HG03439 (cell line): ENCODE data around the gene SCARB1.
"Not testable (repeated sequence)": the region's sequence is repeated elsewhere in the genome, so short reads cannot be mapped to it uniquely, and the experiment has no call there.

ENCODE experiments used
- ATAC-seq: cut with Tn5 transposase; IDR thresholded peaks from one replicate; pipeline ENCODE4 v1.9.1; 2021; ENCODE audit warnings: mild to moderate bottlenecking, moderate library complexity; ENCODE audit not compliant: unreplicated experiment

SCARB1 gene

DNA sequence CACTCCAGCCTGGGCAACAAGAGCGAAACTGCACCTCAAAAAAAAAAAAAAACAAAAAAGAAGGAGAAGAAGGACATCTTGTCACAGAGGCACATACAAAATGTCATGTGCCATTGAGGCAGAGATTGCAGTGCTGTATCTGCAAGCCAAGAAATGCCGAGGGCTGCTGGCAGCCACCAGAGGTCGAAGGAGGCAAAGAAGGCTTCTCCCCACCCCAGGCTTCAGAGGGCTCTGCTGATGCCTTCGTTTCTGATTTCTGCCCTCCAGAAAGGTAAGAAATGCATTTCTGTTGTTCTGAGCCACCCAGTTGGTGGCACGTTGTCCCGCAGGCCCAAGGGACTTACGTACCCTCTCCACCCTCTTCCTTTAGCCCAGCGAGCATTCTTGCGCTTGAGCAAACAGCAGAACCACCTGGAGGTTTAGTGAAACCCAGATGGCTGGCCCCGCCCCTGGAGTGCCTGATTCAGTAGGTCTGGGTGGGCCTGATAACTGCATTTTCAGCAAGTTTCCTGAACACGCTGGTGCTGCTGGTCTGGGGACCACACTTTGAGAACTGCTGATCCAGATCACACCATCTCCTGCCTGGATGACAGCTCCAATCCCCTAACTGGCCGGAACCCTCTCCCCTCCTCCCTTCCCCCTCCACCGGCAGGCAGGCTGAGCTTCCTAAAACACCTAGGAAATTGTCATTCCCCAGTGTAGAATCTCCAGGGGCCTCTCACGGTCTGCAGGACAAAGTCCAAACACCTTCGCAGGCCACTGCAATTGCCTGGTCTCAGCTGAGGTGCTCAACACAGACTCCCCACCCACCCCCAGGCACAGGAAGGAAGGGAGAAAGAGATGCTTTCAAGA lies 21.1 kb upstream of the SCARB1 start:
- ATAC-seq = peak; percentile 73

DNA sequence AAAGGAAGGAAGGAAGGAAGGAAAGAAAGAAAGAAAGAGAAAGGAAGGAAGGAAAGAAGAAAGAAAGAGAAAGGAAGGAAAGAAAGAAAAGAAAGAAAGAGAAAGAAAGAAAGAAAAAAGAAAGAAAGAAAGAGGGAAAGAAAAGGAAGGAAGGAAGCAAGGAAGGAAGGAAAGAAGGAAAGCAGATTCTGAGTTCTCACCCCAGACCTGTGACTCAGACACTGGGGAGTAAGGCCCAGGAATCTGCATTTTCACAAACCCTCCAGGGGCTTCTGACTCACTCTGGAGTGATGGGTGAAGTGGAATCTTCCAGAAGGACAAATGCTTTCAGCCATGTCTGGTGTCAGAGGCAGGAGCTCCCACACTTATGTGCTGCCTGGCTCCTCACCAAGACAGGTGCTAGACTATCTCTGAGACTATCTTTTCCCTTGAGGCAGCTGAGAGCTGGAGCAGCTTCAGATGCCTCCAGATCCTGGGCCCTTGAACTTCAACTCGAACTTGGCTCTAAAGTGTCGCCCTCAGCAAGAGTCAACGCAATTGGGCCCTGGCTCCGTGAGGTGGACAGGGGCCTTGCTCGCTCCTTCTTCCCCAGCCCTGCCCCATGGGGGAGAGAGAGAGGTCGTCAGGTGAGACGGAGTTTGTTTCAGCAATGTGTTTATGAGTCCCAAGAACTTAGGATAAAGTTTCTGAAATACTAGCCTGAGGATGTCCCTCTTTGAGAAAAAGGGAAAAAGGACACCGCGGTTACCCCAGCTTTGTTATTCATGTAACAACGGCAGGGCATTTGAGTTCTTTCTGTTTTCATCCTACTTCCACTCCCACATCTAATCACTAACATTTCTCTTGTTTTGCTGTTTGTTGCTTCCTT lies 19.8 kb upstream of the SCARB1 start:
- no peak for ATAC-seq

DNA sequence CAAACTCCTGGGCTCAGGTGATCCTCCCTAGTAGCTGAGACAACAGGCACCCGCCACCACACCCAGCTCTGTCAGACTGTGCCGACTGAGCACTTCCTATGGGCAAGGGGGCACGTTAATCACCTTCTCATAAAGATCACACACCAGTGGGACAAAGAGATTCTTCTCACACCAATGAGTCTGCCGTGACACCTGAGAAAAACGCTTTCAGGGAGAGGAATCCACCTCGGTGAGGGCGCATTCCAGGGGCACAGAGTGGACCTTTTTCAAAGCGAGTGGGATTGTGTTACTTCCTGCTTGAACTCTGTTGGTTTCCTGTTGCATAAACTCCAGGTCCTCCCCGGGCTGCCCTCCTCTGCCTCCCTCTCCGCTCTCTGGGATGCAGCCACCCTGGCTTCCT lies 17.5 kb upstream of the SCARB1 start:
- no peak for ATAC-seq

DNA sequence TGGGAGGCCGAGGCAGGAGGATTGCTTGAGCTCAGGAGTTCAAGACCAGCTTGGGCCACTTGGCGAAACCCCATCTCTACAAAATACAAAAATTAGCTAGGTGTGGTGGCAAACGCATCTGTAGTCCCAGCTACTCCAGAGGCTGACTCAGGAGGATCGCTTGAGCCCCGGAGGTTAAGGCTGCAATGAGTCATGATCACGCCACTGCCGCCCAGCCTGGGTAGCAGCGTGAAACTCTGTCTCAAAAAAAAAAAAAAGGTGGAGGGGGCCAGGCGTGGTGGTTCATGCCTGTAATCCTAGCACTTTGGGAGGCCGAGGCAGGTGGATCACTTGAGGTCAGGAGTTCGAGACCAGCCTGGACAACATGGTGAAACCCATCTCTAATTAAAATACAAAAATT lies 16.7 kb upstream of the SCARB1 start:
- not testable (repeated sequence) for ATAC-seq

DNA sequence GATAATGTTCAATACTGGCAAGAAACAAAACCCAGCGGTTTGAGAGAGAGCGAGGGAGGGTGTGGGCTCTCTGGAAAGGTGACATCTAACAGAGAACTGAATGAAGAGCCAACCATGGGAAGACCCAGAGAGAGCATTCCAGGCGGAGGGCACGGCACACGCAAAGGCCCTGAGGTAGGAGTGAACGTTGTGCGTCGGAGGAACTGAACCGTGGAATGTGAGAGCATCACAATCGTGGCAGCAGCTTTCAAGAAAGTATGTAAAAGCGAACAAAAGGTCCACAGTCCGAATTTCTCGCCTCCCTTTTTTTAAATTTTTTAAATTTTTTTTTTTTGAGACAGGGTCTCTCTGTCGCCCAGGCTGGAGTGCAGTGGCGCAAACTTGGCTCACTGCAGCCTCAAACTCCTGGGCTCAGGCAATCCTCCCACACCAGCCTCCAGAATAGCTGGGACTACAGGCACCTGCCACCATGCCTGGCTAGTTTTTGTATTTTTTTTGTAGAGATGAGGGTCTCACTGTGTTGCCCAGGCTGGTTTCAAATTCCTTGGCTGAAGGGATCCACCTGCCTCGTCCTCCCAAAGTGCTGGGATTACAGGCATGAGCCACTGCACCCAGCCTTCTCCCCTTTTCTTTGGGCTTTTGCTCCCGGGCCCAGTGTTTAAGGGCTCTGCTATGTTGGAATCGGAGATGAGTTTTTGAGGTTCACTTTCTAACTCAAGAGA lies 15.3 kb upstream of the SCARB1 start:
- ATAC-seq = no peak

DNA sequence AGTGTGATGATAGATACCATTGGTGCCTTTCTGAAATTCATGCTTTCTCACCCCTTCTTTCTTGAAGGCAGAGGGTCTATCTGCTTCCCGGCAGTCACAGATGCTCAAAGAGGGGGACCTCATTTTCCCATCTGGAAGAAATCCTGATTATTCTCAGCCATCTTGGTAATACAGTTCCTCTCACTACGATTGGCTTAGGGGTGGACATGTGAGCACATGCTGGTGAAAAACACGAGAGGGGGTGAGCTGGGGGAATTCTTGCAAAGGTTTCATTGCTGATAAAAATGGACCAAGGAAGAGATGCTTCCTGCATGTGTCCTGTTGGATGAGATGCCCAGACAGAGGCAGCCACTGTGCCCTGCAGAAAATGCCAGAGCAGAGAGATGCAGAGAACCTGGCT lies 13.8 kb upstream of the SCARB1 start:
- ATAC-seq = no peak

DNA sequence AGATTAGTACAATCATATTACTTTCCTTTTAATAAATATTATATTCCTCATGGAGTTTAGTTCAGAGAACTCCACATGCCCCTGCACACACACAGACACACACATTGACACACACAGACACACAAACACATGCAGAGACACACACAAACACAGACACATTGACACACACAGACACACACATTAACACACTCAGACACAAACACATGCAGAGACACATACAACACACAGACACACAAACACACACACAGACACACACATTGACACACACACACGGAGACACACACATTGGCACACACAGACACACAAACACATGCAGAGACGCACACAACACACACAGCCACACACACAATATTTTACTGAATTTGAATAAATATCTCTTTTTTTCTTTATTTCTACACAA lies 12.5 kb upstream of the SCARB1 start:
- ATAC-seq = no peak

DNA sequence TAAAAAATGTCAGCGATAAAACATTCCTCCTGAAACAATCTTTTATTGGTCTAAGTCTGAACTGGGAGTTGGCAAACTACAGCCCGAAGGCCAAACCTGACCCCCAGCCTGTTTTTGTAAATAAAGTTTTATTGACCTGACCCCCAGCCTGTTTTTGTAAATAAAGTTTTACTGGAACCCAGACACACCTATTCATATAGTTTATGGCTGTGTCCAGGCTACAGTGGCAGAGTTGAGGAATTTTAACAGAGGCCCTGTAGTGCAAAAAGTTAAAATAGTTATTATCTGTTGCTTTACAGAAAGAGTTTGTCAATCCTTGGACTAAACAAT lies 12.1 kb upstream of the SCARB1 start:
- no peak for ATAC-seq

DNA sequence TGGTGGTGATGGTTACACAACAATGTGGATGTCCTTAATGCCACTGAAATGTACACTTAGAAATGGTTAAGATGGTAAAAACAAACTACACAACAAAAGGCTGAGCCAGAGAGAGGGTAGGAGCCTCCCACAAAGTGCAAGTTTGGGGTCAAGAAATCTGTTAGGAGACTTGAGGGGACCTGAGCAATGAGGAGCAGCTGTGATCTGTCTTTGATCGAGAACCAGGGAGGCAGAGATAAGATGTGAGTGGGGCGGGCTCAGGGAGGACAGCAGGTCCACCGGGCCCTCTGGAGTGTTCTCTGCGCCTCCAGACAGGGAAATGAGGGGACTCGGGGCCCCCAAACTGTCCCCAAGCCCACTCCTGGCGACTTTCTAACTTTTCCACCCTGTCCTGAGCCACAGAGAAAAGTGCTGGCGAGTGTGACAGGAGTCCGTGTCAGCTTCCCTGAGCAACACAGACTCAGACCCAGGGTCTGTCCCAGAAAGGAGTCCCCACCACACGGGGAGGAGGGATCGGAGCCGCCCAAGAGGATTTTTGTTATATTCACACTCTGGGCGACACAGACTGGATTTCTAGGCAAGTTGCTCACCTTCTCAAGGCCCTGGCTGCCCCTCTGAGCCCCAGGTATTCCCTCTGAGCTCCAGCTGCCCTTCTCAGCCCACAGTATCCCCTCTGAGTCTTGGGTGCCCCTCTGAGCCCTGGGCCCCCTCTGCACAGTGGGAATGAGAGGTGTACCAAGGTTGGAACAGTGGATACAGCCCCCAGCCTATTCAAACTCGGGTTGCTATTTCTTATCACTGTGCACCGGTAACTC lies 11.5 kb upstream of the SCARB1 start:
- ATAC-seq = no peak

DNA sequence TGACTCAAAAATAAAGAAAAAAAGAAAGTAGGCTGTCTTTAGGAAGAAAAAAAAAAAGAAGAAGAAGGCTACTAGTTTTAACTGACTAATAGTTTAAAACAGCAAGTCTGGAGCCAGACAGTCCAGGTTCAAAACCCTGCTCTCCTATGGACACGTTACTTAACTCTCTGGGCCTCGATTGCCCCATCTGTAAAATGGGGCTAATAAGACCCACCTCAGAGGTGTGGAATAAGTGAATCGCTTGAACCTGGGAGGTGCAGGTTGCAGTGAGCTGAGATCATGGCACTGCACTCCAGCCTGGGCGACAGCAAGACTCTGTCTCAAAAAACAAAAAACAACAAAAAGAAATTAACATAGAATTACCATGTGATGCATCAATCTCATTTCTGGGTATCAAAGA lies 10.5 kb upstream of the SCARB1 start:
- ATAC-seq = no peak

DNA sequence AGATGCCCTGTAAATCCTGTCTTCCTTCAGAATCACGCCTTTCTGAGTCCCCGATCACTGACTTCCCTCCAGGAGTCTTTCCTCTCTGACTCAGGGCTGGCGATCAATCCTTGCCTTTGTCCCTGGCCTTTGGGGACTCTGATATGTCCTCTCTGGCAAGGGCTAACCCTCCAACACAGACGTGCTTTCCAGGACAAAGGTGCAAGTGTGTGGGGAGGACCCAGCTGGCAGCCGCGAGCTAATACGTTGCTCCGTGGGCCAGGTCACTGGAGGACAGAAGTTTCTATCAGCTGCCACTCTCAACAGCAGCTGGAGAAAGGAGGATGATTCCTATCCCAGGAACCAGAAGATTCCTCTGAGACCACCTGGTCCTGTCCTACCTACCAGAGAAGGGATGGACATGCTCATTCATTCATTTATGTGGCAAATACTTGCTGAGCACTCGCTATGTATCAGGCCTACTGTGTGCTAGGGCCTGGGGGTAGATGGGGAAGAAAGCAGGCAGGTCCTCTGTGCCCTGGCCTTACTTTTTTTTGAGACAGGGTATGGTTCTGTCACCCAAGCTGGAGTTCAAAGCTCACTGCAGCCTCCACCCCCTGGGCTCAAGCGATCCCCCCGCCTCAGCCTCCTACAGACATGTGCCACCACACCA lies 8.5 kb upstream of the SCARB1 start:
- no peak for ATAC-seq

DNA sequence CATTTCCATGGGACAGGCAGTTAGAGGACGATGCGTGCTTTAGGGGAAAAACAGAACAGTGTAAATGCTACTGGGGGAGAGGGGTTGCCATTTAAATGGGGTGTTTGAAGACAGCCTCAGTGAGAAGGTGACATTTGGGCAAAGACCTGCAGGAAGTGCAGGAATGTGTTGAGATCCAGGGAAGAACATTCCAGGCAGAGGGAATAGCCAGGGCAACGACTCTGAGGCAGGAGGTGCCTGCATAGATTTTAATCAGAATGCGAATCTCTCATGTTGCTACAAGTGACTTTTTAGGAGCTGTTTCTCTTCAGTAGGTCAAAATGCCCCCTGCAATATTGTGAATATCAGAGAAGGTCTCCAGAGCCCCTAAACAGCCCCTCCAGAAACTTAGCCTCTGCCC lies 7.6 kb upstream of the SCARB1 start:
- no peak for ATAC-seq

DNA sequence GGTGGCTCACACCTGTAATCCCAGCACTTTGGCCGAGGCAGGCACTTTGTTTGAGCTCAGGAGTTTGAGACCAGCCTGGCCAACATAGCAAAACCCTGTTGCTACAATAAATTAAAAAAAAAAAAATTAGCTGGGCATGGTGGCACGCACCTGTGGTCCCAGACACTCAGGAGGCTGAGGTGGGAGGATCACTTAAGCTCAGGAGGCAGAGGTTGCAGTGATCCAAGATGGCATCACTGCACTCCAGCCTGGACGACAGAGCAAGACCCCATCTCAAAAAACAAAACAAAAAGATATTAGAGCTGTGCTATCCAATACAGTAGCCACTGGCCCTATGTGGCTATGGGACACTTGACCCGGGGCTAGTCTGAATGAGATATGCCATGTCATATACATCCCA lies 6.9 kb upstream of the SCARB1 start:
- no peak for ATAC-seq

DNA sequence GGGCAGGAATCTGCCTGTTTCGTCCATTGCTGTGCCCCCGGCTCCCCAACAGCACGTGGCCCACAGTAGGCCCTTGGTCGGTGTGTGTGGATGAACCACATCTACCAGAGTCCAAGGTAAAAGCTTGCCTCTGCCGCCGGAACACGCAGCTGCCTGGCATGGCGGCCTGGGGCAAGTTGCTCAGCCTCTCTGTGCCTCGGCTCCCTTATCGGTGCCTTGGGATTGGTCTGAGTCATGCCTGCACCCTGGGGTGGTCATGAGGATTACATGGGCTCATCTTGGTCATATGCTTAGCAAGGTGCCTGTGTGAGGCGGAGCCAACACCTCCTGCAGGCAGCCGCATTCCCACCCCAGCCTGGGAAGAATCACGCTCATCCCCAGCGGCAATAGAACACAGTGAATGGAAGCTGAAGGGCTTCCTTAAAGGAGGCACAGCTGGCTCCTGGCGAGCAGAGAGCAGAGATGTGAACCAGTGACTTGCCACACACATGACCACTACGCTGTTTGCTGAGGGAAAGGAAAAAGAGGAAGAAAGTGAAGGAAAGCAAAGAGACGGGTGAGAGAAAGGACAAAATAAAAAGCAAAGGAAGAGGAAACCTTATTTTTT lies 5.5 kb upstream of the SCARB1 start:
- no peak for ATAC-seq

DNA sequence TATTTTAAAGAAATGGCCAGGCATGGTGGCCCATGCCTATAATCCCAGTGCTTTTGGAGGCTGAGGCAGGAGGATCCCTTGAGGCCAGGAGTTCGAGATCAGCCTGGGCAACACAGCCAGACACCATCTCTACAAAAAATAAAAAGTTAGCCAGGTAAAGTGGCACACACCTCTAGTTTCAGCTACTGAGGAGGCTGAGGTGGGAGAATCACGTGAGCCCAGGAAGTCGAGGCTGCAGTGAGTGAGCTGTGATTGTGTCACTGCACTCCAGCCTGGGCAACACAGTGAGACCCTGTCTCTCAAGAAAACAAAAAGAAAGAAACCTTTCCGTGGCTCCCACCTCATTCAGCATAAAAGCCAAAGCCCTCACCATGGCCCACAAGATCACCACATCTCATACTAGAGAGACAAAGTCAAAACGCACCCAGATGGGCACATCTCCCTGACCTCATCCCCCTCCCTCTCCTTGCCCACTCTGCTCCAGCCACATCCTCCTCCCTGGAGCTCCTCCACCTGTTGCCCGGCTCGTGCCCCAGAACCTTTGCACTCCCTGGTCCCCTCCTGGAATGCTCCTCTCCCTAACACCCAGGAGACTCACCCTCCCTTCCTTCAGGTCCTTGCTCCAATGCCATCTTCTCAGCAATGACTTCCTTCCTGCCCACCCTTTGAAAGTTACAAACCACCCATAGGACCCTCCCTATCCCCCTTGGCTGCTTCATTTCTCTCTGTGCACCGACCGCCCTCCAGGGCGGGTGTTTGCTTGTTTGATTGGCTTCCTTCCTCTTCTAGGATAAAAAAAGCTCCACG lies 4.8 kb upstream of the SCARB1 start:
- ATAC-seq = no peak

DNA sequence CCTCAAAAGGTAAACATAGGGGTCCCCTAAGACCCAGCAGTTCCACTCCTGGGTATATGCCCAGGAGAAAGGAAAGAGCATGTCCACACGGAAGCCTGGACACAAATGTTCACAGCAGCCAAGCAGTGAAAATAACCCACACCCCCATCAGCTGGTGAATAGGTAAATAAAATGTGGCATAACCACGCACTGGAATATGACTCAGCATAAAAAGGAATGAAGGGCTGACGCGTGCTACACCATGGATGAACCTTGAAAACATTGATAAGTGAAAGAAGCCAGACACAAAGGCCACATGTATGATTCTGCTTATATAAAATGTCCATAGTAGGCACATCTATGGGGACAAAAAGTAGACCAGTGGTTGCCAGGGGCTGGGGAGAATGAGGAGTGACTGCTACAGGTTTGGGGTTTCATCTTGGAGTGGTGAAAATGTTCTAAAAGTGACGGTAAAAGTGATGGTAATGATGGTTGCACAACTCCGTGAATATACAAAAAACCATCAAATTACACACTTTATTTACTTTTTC lies 3.8 kb upstream of the SCARB1 start:
- ATAC-seq = no peak

DNA sequence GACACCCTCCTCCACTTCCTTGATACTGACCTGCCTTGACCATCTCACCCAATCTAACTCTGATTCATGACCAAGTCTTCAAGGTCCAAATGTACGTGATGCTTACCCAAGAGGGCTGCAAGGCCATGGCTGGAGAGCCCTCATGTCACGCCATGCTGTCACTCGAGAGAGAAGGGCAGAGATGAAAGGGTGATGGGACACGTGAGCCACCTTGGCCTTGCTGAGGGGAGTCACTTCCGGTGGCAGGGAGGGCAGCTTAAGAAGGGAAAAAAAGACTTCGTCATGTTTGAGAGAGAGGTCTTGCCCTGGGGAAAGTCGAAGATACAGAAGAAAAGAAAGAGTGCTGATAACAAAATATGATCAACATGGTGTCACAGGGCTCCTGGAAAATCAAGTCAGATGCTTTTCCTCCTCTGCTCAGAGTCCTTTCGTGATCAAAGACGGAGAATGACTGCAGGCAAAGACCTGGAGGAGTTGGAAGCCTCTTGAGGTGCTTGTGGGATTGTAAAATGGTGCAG lies 3.3 kb upstream of the SCARB1 start:
- no peak for ATAC-seq

DNA sequence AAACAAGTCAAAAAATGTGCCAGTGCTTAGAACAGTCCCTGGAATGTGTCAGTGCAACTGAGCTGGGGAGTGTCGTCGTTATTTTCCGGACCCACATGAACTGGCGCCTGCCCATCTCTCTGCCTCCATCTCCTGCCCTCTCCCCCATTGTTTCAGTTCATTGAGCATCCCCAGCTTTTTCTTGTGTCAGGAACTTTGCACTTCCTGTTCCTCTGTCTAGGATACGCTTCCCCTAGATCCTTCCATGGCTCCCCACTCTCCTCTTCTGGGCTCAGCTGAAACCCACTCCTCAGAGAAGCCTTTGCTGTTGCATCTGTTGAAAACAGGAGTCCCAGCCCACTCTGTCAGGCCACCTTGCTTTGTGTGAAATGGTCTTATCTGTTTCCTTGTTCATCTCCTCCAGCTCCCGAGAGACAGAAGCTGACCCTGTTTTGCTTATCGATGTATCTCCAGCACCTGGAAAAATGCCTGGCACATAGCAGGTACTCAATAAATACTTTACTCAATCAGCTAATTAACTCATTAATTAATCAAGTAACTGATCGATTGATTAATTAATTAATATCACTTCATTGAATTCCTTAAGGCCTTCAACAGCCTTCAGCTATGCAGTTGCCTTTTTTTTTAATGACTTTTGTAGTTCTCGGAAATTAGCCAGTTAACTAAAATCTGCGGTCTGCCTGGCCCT lies 2.7 kb upstream of the SCARB1 start:
- ATAC-seq = no peak
